Muscle layer of colon (tissue), 2 donors: ENCODE data around the gene TUBB3.

ENCODE experiments used
- H3K27ac ChIP-seq: one replicate; pipeline ENCODE4 v1.7.0; 2013; ENCODE audit warnings: low read depth, mild to moderate bottlenecking, low read length, moderate library complexity
- H3K27me3 ChIP-seq, 2 donors: one replicate each; pipeline ENCODE4 v1.7.0; 2013; ENCODE audit warnings: low read length in 2 of 2, mild to moderate bottlenecking in 2 of 2; ENCODE audit not compliant: insufficient read depth in 2 of 2, control insufficient read depth in 1 of 2
- H3K36me3 ChIP-seq: one replicate; pipeline ENCODE4 v1.7.0; 2013; ENCODE audit warnings: mild to moderate bottlenecking, low read length; ENCODE audit not compliant: insufficient read depth
- H3K4me1 ChIP-seq: one replicate; pipeline ENCODE4 v1.7.0; 2013; ENCODE audit warnings: mild to moderate bottlenecking, low read length; ENCODE audit not compliant: insufficient read depth
- H3K4me3 ChIP-seq, 2 donors: one replicate each; pipeline ENCODE4 v1.7.0; 2013; ENCODE audit warnings: low read length in 2 of 2, low read depth in 1 of 2, mild to moderate bottlenecking in 1 of 2, moderate library complexity in 1 of 2
- H3K9ac ChIP-seq: one replicate; pipeline ENCODE4 v1.7.0; 2013; ENCODE audit warnings: low read length
- H3K9me3 ChIP-seq: one replicate; pipeline ENCODE4 v1.7.0; 2013; ENCODE audit warnings: mild to moderate bottlenecking, low read length
- donor health status: abdominal sarcoma.
- donor health status: Adenocarcinoma of cecum.

The TUBB3 gene

DNA sequence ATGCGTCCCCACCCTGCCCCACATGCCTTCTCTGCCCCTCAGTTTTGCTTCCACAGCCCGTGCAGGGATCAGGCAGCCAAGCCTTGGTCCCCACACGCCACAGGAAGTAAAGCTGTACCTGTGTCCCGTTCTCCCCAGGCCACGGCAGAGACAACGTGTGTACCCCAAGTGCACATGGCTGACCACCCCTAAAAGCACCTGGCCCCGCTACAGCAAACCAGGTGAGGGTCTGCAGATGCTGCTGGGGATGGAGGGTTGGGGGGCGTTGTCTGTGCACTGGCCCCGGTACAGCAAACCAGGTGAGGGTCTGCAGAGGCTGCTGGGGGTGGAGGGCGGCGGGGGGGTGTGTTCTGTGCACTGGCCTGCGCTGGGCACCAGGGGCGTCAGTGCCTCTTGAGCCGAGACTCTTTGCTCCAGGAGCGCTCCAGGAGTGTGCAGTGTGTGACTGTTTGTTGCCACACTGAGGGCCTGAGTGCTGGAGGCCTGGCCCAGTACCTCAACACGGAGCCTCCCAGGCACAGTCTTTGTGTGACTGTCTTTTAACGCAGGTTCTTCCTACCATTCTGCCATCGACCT, 31.0 kb upstream of the TUBB3 start:
- Histone ChIP-seq H3K9me3 (no peaks in the 10 kb centered on the region), H3K4me1 (no peaks in the 10 kb centered on the region), H3K27me3 (no peaks in the 10 kb centered on the region), H3K4me3 (no peak overlapping the region), H3K9ac (no peak overlapping the region), H3K36me3 (peaks cover 65% of the 10 kb centered on the region), H3K27ac (no peak overlapping the region)

DNA sequence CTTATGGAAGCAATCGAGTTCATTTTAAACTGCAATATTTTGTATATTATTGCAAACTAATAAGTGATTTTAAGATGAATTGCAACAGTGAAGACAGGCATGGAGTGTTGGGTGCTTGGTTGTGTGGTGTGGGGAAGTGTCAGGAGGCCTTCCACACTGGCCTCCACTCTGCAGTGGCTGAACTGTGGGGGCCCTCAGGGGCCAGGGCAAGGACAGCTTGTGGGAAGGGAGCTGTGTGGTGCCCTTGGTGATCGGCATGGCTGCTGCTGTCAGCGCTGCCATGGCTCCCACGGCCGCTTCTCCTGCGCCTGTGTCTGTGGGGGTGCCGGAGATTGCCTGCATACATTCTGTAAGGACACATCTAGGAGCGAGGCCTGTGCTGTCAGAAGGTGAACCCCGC, 30.5 kb upstream of the TUBB3 start:
- Histone ChIP-seq H3K36me3 (peaks cover 63% of the 10 kb centered on the region), H3K27ac (no peak overlapping the region), H3K9me3 (no peaks in the 10 kb centered on the region), H3K4me3 (no peak overlapping the region), H3K27me3 (no peaks in the 10 kb centered on the region), H3K4me1 (no peaks in the 10 kb centered on the region), H3K9ac (no peak overlapping the region)

GRCh38 chr16:89893642-89894548, 29.2 kb upstream of the TUBB3 start:
- H3K4me3 ChIP-seq: no peak overlapping the region
- H3K9ac ChIP-seq: no peak overlapping the region
- H3K4me1 ChIP-seq: no peaks in the 10 kb centered on the region
- no peaks in the 10 kb centered on the region for H3K27me3 ChIP-seq
- peaks cover 66% of the 10 kb centered on the region for H3K36me3 ChIP-seq
- no peaks in the 10 kb centered on the region for H3K9me3 ChIP-seq
- no peak overlapping the region for H3K27ac ChIP-seq

DNA sequence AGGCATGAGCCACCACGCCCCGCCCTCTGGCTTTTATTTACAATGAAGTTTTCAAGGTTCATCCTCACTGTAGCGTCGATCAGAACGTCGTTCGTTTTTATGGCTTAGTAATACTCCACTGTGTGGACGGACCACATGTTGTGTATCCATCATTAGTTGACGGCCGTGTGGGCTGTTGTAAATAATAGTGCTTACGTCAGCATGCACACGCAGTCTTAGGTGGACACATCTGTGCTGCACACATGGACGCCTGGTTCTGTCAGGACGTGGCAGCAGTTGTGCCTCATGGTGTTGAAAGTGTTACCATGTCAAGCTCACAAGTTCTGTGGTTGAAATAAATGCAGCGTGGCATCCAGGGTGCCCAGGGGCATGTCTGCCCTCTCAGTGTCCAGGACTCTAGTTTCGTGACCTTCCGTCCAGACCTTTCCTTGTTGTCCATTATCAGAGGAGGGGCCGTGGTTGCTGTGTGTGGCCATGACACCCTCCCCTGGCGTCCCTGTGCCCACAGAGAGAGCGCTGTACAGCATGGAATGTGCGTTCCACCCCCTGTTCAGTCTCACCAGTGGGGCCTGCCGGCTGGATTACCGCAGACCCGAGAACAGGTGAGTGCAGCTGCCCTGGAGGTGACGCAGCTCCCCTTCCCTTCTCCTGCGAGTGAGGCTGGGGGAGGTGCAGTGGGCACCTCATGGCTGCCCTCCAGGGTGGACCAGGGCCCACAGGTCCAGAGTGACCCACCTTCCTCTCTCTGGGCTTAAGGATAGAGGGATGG, 27.5 kb upstream of the TUBB3 start:
- Histone ChIP-seq H3K27me3 (no peaks in the 10 kb centered on the region), H3K9ac (no peak overlapping the region), H3K4me3 (no peak overlapping the region), H3K4me1 (no peaks in the 10 kb centered on the region), H3K36me3 (peaks cover 71% of the 10 kb centered on the region), H3K27ac (no peak overlapping the region), H3K9me3 (no peaks in the 10 kb centered on the region)

GRCh38 chr16:89897204-89897603, 25.9 kb upstream of the TUBB3 start:
- Histone ChIP-seq H3K9ac (no peak overlapping the region), H3K27ac (no peak overlapping the region), H3K36me3 (peaks cover 71% of the 10 kb centered on the region), H3K4me3 (no peak overlapping the region), H3K4me1 (no peaks in the 10 kb centered on the region), H3K27me3 (no peaks in the 10 kb centered on the region), H3K9me3 (no peaks in the 10 kb centered on the region)

- H3K9me3 ChIP-seq: no peaks in the 10 kb centered on the region
- H3K4me1 ChIP-seq: no peaks in the 10 kb centered on the region
- H3K9ac ChIP-seq: no peak overlapping the region
- no peaks in the 10 kb centered on the region for H3K27me3 ChIP-seq
- peaks cover 59% of the 10 kb centered on the region for H3K36me3 ChIP-seq
- H3K27ac ChIP-seq: no peak overlapping the region
- H3K4me3 ChIP-seq: no peak overlapping the region
Observed at GRCh38 chr16:89898201-89898967, 24.8 kb upstream of the TUBB3 start.

DNA sequence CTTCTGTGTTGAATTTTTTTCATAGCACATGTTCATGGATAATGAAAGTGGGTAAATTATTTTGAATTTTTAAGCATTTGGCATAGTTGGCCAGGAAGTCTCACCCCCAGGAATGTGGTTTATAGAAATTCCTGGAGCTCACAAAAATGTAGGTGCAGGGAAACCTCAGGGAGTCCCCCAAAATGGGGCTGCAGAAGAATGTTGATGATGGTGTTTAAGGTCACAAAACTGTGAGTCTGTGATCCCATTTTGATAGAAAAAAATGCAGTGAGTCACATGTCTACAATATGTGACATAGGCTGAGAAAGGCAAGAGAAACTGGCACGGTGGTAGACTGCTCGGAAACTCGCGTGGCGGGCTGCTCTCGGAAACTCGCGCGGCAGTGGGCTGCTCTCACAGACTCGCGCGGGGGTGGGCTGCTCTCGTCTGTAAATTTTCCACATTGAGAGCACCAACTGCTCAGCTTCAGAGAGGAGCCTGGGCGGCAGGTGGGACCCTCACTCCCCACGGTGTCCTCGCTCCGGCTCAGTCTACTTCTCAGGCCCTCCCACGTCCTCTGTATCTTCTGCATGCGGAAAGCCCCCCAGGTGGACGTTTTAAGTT, 23.2 kb upstream of the TUBB3 start:
- Histone ChIP-seq H3K9me3 (no peaks in the 10 kb centered on the region), H3K4me1 (no peaks in the 10 kb centered on the region), H3K9ac (no peak overlapping the region), H3K27ac (no peak overlapping the region), H3K4me3 (no peak overlapping the region), H3K27me3 (no peaks in the 10 kb centered on the region), H3K36me3 (peaks cover 55% of the 10 kb centered on the region)

- no peaks in the 10 kb centered on the region for H3K27me3 ChIP-seq
Observed at GRCh38 chr16:89900885-89901284, 22.3 kb upstream of the TUBB3 start.

GRCh38 chr16:89902980-89903379, 20.2 kb upstream of the TUBB3 start:
- Histone ChIP-seq H3K4me3 (no peak overlapping the region), H3K4me1 (no peaks in the 10 kb centered on the region), H3K36me3 (peaks cover 57% of the 10 kb centered on the region), H3K27ac (no peak overlapping the region), H3K27me3 (no peaks in the 10 kb centered on the region), H3K9ac (no peak overlapping the region), H3K9me3 (no peaks in the 10 kb centered on the region)

More at GRCh38 chr16:89900885-89901284, 22.3 kb upstream of the TUBB3 start:
- H3K27ac ChIP-seq: no peak overlapping the region
- peaks cover 55% of the 10 kb centered on the region for H3K36me3 ChIP-seq
- H3K9me3 ChIP-seq: no peaks in the 10 kb centered on the region
- no peak overlapping the region for H3K9ac ChIP-seq
- H3K4me3 ChIP-seq: no peak overlapping the region
- H3K4me1 ChIP-seq: no peaks in the 10 kb centered on the region

- H3K27ac ChIP-seq: no peak overlapping the region
- H3K9ac ChIP-seq: no peak overlapping the region
- peaks cover 55% of the 10 kb centered on the region for H3K36me3 ChIP-seq
- H3K9me3 ChIP-seq: no peaks in the 10 kb centered on the region
- no peak overlapping the region for H3K4me3 ChIP-seq
- H3K27me3 ChIP-seq: no peaks in the 10 kb centered on the region
- H3K4me1 ChIP-seq: no peaks in the 10 kb centered on the region
Observed at GRCh38 chr16:89903908-89904515, 19.1 kb upstream of the TUBB3 start.
